Stimulated activated CD4-positive, alpha-beta T cell treated with anti-CD3 and anti-CD28 coated beads, Interleukin-12 subunit alpha, Interleukin-12 subunit beta, amount 100 ng/mL, for 4 hours (primary cell): Measurements from ENCODE around the gene TMEM53.
A peak's percentile ranks its signal among the peaks of the same experiment; 100 is the strongest.
"Not testable (repeated sequence)": the region's sequence is repeated elsewhere in the genome, so short reads cannot be mapped to it uniquely, and the experiment has no call there.

ENCODE experiments used
- DNase-seq: peaks from one replicate; pipeline ENCODE4 v3.0.0-alpha.2; 2020

Gene TMEM53

GRCh38 chr1:44674113-44675000, at the start of gene TMEM53, which contains the start of gene ARMH1:
Gene TMEM53, minus strand, starts transcription at chr1:44674481. Its CDS starts 90 bp downstream, at chr1:44674391.
Gene ARMH1, plus strand, starts transcription at chr1:44674714. Its CDS starts 14,984 bp downstream, at chr1:44689698.
- peak; percentile 94 for DNase-seq

- peak; percentile 57 for DNase-seq
Measured at GRCh38 chr1:44723496-44724295, 49.4 kb upstream of the TMEM53 start.

GRCh38 chr1:44723064-44723463, 48.8 kb upstream of the TMEM53 start:
- DNase-seq: peak; percentile 21

- peak; percentile 73 for DNase-seq
Measured at GRCh38 chr1:44721485-44722361, 47.4 kb upstream of the TMEM53 start.

GRCh38 chr1:44720281-44720680, 46.0 kb upstream of the TMEM53 start:
- no peak for DNase-seq

- DNase-seq: no peak
Measured at GRCh38 chr1:44719318-44719717, 45.0 kb upstream of the TMEM53 start.

- no peak for DNase-seq
Measured at GRCh38 chr1:44718091-44718490, 43.8 kb upstream of the TMEM53 start.

- no peak for DNase-seq
Measured at GRCh38 chr1:44717653-44718052, 43.4 kb upstream of the TMEM53 start.

GRCh38 chr1:44717156-44717555, 42.9 kb upstream of the TMEM53 start:
- no peak for DNase-seq

- DNase-seq: peak; percentile 42
Measured at GRCh38 chr1:44714944-44715571, 40.8 kb upstream of the TMEM53 start.

GRCh38 chr1:44714532-44714931, 40.3 kb upstream of the TMEM53 start:
- no peak for DNase-seq

- no peak for DNase-seq
Measured at GRCh38 chr1:44713321-44713781, 39.1 kb upstream of the TMEM53 start.

GRCh38 chr1:44707959-44708831, 33.9 kb upstream of the TMEM53 start:
- DNase-seq: no peak

GRCh38 chr1:44707112-44707881, 33.0 kb upstream of the TMEM53 start:
- DNase-seq: no peak

GRCh38 chr1:44705938-44706337, 31.7 kb upstream of the TMEM53 start:
- DNase-seq: no peak

- no peak for DNase-seq
Measured at GRCh38 chr1:44705470-44705869, 31.2 kb upstream of the TMEM53 start.

GRCh38 chr1:44701141-44701573, 26.9 kb upstream of the TMEM53 start:
- DNase-seq: no peak

GRCh38 chr1:44700573-44700972, 26.3 kb upstream of the TMEM53 start:
- DNase-seq: no peak

GRCh38 chr1:44699375-44699774, 25.1 kb upstream of the TMEM53 start:
- not testable (repeated sequence) for DNase-seq

GRCh38 chr1:44698138-44698537, 23.9 kb upstream of the TMEM53 start:
- no peak for DNase-seq
